ENCODE measurements around the gene GCHFR. TPM values are rescaled to one million over a fixed set of nuclear protein-coding genes. Genes with fewer than 3 reads are reported as not detected.

GCHFR gene
- total and polyA plus RNA-seq, 10 of the 15 experiments (the other 5 are each of a cell fraction or from before 2014, with no cell fraction given): 10.5 to 94.0 (median 35.3) TPM

DNA sequence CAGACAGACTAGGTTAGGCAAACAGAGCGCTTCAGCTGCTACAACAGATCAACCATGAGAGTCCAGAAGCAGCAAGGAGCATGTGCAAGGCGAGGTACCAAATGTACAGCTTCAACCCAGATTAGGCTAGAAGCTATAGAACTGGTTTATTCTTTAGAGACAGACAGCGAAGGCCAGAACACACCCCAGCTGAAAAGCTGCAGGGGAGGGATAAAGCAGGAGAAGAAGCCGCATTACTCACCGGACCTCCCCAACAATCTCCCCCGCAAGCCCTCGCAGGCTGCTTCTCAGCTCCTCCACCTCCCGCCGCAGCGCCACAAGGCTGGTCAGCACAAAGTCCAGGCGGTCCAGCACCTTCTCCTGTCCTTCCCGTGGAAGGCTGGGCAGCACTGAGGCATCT, 12.1 kb upstream of the GCHFR start:
- Histone ChIP-seq H3K36me3 (ENCODE audit: control insufficient read depth in 2 of 2, insufficient read depth in 2 of 2, low read length in 1 of 2) (peaks cover 8 to 12% of the 10 kb centered on the region in 2 experiments), H3K9ac (ENCODE audit: control insufficient read depth, insufficient read depth, low read length) (no peak overlapping the region), H3K4me3 (no peak overlapping the region), H3K79me2 (ENCODE audit: control insufficient read depth, insufficient read depth, low read length) (peaks cover 21% of the 10 kb centered on the region), H4K20me1 (ENCODE audit: control insufficient read depth, insufficient read depth) (no peaks in the 10 kb centered on the region), H3K4me1 (ENCODE audit: control insufficient read depth, insufficient read depth, low read length) (peaks cover 3% of the 10 kb centered on the region), H3K27me3 (replicated peaks in 1 of 2; ENCODE audit: control insufficient read depth in 2 of 2, insufficient read depth in 2 of 2, low read length in 1 of 2) (no peaks in the 10 kb centered on the region), H3K4me2 (ENCODE audit: control insufficient read depth, insufficient read depth) (no peak overlapping the region), H3K9me3 (replicated peaks; ENCODE audit: control insufficient read depth, insufficient read depth, low read length) (no peaks in the 10 kb centered on the region), H3K27ac (ENCODE audit: control insufficient read depth, insufficient read depth) (no peak overlapping the region), H2AFZ (ENCODE audit: control insufficient read depth, low read depth, low read length) (no peak overlapping the region)
- BruUV-seq (replicated peaks): no TSS peak
- no peak for ATAC-seq
- WGBS (ENCODE audit: insufficient coverage, insufficient replicate concordance, low lambda C conversion rate, missing lambda C conversion rate): 96% methylated on average over 12 of the region's 12 CpGs
- ChIA-PET SMC1A (ENCODE audit: uncharacterized antibody, unreplicated experiment) (interaction anchor here (1.1 to 1.9 kb wide), 5 partner anchors 11 to 182 kb away, joined by 3 to 5 read pairs (median 3); partner anchors contain the start of genes DNAJC17, RPUSD2 and ZFYVE19), POLR2A (interaction anchor here (0.9 to 1.4 kb wide), 2 partner anchors 12 to 23 kb away, joined by 3 to 5 read pairs; partner anchors contain the start of gene GCHFR), CTCF (interaction anchor here (1.0 to 3.5 kb wide), 3 partner anchors 11 to 31 kb away, joined by 3 to 20 read pairs (median 3); partner anchors contain the start of gene C15orf62), RAD21 (ENCODE audit: unreplicated experiment) (no interaction called here)
- FAIRE-seq: no peak
- intact Hi-C loops (cut with micrococcal nuclease; ENCODE audit: unreplicated experiment): loop anchor here (5.0 kb wide), 1 partner anchor 141 kb away; the partner anchor contains the start of gene VPS18
- in situ Hi-C loops (cut with MboI): loop anchor here (5.0 kb wide), 1 partner anchor 54 kb away; the partner anchor contains the start of gene RAD51
- DNase-seq (ENCODE audit: low read depth, low spot score): no peak
- TF ChIP-seq BCL11A (IDR thresholded peaks at IDR 0.05; ENCODE audit: low read depth, low read length): no peak
- no peak for TF ChIP-seq SREBF1 (IDR thresholded peaks at IDR 0.05; ENCODE audit: low read length)
- TF ChIP-seq, protein P1, sequence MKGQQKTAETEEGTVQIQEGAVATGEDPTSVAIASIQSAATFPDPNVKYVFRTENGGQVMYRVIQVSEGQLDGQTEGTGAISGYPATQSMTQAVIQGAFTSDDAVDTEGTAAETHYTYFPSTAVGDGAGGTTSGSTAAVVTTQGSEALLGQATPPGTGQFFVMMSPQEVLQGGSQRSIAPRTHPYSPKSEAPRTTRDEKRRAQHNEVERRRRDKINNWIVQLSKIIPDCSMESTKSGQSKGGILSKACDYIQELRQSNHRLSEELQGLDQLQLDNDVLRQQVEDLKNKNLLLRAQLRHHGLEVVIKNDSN (IDR thresholded peaks at IDR 0.05; ENCODE audit: borderline replicate concordance, extremely low read length, insufficient read depth, low read depth, low read length): no peak
- no peak for TF ChIP-seq ETV6 (conservative IDR thresholded peaks at IDR 0.05 in 1 of 2, IDR thresholded peaks at IDR 0.05 in 1 of 2; ENCODE audit: borderline replicate concordance in 1 of 2, low read depth in 1 of 2)
- no peak for TF ChIP-seq NFIC (IDR thresholded peaks at IDR 0.05; ENCODE audit: low read depth, low read length)
- TF ChIP-seq, protein P2, sequence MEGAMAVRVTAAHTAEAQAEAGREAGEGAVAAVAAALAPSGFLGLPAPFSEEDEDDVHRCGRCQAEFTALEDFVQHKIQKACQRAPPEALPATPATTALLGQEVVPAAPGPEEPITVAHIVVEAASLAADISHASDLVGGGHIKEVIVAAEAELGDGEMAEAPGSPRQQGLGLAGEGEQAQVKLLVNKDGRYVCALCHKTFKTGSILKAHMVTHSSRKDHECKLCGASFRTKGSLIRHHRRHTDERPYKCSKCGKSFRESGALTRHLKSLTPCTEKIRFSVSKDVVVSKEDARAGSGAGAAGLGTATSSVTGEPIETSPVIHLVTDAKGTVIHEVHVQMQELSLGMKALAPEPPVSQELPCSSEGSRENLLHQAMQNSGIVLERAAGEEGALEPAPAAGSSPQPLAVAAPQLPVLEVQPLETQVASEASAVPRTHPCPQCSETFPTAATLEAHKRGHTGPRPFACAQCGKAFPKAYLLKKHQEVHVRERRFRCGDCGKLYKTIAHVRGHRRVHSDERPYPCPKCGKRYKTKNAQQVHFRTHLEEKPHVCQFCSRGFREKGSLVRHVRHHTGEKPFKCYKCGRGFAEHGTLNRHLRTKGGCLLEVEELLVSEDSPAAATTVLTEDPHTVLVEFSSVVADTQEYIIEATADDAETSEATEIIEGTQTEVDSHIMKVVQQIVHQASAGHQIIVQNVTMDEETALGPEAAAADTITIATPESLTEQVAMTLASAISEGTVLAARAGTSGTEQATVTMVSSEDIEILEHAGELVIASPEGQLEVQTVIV (IDR thresholded peaks at IDR 0.05; ENCODE audit: borderline replicate concordance, partially characterized antibody): no peak
- TF ChIP-seq RELA (IDR thresholded peaks at IDR 0.05; ENCODE audit: borderline replicate concordance, partially characterized antibody): no peak
- no peak for TF ChIP-seq IKZF2 (IDR thresholded peaks at IDR 0.05)
- TF ChIP-seq CTCF (IDR thresholded peaks at IDR 0.05 in 2 of 3, conservative IDR thresholded peaks at IDR 0.05 in 1 of 3; ENCODE audit: control insufficient read depth in 2 of 3, extremely low read depth in 1 of 3, insufficient read depth in 1 of 3, low read depth in 3 of 3, low read length in 3 of 3): no peak
- TF ChIP-seq EED (IDR thresholded peaks at IDR 0.05; ENCODE audit: low read depth): no peak
- no peak for TF ChIP-seq GATAD2B (conservative IDR thresholded peaks at IDR 0.05; ENCODE audit: low read depth)
- TF ChIP-seq, protein P3, sequence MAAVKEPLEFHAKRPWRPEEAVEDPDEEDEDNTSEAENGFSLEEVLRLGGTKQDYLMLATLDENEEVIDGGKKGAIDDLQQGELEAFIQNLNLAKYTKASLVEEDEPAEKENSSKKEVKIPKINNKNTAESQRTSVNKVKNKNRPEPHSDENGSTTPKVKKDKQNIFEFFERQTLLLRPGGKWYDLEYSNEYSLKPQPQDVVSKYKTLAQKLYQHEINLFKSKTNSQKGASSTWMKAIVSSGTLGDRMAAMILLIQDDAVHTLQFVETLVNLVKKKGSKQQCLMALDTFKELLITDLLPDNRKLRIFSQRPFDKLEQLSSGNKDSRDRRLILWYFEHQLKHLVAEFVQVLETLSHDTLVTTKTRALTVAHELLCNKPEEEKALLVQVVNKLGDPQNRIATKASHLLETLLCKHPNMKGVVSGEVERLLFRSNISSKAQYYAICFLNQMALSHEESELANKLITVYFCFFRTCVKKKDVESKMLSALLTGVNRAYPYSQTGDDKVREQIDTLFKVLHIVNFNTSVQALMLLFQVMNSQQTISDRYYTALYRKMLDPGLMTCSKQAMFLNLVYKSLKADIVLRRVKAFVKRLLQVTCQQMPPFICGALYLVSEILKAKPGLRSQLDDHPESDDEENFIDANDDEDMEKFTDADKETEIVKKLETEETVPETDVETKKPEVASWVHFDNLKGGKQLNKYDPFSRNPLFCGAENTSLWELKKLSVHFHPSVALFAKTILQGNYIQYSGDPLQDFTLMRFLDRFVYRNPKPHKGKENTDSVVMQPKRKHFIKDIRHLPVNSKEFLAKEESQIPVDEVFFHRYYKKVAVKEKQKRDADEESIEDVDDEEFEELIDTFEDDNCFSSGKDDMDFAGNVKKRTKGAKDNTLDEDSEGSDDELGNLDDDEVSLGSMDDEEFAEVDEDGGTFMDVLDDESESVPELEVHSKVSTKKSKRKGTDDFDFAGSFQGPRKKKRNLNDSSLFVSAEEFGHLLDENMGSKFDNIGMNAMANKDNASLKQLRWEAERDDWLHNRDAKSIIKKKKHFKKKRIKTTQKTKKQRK (IDR thresholded peaks at IDR 0.05; ENCODE audit: low read depth, low read length): no peak
- TF ChIP-seq, protein P4, sequence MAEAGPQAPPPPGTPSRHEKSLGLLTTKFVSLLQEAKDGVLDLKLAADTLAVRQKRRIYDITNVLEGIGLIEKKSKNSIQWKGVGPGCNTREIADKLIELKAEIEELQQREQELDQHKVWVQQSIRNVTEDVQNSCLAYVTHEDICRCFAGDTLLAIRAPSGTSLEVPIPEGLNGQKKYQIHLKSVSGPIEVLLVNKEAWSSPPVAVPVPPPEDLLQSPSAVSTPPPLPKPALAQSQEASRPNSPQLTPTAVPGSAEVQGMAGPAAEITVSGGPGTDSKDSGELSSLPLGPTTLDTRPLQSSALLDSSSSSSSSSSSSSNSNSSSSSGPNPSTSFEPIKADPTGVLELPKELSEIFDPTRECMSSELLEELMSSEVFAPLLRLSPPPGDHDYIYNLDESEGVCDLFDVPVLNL (IDR thresholded peaks at IDR 0.05; ENCODE audit: low read depth, low read length): no peak
